ENCODE data around the gene SGSM2.
"Not testable (repeated sequence)": the region's sequence is repeated elsewhere in the genome, so short reads cannot be mapped to it uniquely, and the experiment has no call there.

SGSM2 gene, protein sequence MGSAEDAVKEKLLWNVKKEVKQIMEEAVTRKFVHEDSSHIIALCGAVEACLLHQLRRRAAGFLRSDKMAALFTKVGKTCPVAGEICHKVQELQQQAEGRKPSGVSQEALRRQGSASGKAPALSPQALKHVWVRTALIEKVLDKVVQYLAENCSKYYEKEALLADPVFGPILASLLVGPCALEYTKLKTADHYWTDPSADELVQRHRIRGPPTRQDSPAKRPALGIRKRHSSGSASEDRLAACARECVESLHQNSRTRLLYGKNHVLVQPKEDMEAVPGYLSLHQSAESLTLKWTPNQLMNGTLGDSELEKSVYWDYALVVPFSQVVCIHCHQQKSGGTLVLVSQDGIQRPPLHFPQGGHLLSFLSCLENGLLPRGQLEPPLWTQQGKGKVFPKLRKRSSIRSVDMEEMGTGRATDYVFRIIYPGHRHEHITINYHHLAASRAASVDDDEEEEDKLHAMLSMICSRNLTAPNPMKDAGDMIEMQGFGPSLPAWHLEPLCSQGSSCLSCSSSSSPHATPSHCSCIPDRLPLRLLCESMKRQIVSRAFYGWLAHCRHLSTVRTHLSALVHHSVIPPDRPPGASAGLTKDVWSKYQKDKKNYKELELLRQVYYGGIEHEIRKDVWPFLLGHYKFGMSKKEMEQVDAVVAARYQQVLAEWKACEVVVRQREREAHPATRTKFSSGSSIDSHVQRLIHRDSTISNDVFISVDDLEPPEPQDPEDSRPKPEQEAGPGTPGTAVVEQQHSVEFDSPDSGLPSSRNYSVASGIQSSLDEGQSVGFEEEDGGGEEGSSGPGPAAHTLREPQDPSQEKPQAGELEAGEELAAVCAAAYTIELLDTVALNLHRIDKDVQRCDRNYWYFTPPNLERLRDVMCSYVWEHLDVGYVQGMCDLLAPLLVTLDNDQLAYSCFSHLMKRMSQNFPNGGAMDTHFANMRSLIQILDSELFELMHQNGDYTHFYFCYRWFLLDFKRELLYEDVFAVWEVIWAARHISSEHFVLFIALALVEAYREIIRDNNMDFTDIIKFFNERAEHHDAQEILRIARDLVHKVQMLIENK

GRCh38 chr17:2336852-2337543, at the start of gene SGSM2:
Gene SGSM2 (plus strand): TSS chr17:2337501. CDS start chr17:2337689, 188 bp downstream.
- peak; percentile 1 for DNase-seq

DNA sequence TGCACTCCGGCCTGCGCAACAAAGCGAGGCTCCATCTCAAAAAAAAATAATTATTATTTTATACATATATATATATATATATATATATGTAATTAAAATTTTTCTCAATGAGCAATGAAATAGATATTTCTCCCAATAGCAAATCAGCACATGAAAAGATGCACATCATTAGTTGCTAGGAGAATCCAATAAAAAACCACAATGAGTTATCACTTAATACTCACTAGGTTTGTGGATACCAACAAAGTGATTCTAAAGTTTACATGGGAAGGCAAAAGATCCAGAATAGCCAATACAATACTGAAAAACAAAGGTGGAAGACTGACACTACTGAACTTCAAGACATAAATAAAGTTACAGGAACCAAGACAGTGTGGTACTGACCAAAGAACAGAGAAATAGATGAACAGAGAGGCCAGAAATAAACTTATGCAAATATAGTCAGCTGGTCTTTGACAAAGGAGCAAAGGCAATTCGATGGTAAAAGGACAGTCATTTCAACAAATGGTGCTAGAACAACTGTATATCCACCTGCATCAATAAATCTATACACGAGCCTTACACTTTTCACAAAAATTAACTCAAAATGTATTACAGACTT, 47.3 kb upstream of the SGSM2 start:
- no peak for DNase-seq

DNA sequence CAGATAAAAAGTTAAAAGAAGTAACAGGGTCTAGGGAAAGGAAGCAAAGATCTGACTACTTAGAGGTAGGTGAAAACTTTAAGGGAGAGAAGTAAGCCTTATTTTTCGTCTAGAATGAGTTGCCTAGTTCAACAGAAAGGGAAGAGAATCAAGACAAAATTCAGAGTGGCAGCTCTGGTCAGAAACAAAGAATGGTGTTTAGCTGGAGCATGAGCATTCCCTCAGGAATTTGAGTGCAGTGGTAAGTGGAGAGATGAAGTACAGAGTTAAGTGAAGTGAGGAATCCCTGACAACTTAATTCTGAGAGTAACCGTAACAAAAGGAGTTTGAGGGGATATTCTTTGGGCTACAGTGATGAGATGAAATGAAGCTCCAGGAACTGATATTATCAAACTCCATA, 45.2 kb upstream of the SGSM2 start:
- DNase-seq: no peak

- DNase-seq: no peak
Measured at GRCh38 chr17:2295575-2295974, 41.7 kb upstream of the SGSM2 start.

- no peak for DNase-seq
Measured at GRCh38 chr17:2297023-2297422, 40.3 kb upstream of the SGSM2 start.

GRCh38 chr17:2299136-2299535, 38.2 kb upstream of the SGSM2 start:
- DNase-seq: no peak

DNA sequence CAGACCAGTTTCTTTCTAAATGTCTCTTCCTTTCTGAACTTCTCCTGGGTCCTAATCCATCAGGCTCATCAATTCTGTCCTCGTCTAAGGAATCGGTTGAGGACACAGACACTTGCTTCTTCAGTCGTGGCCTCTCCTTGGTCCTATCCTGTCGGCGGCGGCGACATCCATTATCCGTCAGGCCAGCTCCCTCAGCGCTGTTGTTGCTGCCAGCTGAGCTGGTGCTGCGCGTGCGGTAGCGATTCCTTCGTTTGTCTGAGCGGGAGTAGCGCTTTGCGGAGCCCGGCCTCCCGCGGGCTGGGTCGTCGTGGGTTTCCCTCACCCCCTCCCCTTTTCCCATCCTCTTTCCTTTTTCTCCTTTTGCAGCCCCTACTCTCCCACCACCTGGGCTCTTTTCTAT, 37.5 kb upstream of the SGSM2 start:
- DNase-seq: no peak

- no peak for DNase-seq
Measured at GRCh38 chr17:2302778-2303203, 34.5 kb upstream of the SGSM2 start.

DNA sequence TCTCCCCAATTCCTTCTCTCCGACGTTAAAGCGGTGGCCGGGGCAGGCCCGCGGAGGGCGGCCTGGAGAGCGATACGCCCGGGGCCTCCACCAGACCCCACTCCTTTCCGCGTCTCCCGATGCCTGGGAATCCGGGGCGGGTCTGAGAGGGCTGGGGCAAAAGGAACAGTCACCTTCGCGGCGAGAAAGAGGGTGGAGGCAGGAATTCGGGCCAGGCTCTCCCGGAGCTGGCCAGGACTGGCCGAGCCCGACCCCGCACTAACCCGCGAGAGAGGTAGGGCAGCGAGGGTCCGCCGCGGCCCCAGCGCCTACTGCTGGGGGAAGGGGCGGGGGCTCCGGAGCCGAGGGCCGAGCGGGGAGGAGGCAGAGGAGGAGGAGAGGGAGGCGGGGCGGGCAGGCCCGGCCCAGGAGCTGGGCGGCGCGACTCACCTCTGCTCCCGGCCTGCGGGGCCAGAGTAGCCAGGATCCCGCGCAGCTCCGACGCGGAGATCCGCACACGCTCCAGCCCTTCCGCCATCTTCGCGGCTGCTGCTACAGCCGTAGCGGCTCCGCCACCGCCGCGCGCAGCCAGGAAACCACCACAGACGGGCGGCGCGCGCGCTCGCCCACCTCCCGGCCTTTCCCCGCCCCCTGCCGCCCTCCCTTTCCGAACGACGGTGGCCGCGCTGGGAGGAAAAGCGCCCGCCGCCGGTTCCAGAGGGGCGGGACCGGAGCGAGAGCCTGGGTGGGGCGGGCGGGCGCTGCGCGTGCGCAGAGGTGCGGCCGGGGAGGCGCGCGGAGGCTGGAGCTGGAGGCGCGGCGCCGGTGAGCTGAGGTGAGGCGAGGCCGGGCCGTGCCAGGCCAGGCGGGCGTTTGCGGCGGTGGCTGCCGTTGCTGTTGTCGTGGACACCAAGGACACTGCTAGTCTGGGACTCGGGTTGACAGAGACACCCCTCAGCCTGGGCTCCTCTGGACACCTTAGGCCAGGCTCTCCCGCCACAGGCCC, 33.8 kb upstream of the SGSM2 start, which contains the start of the genes SMG6 and SRR:
Gene SMG6 (minus strand): TSS at position 582 of the 985 bp plus-strand sequence. CDS start 65 bp downstream, at position 517.
Gene SRR (plus strand): TSS at position 747 of the 985 bp plus-strand sequence. CDS start 11,611 bp downstream, outside the sequence.
- peak; percentile 47 for DNase-seq

- no peak for DNase-seq
Measured at GRCh38 chr17:2304931-2305330, 32.4 kb upstream of the SGSM2 start.

DNA sequence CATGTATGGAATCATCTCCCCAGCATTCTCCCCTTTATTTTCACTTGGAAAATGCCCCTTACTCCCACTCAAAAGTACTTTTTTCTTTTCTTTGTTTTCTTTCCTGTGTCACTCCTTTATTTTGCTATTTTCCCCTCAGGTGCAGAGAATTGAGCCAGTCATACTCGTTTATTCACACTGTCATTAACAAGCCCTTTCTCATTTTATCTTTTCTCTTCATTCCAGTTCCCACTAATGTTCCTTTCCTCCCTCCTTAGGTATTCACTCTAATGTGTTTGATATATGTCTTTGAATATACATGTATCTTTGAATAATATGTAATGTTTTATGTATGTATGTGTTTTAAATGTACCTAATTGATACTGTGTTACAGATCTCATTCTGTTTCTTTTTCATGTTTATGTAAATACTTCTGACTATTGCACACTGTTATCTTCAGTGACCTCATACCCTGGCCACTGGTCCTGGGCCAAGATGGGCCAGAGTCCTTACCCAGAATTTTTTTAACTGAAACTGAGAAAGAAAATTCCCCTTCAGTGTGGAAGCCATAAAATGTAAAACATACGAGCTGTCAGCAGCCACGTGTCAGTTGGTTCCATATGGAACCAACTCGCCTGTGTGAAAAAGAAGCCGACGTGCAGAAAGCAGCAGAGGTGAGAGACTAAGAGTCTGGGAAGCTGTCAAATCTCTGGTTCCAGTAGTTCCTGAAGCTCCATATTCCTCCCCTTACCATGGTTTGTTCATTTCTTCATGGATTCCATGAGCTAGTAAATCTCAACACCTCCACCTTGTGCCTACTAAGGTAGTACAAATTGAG, 27.8 kb upstream of the SGSM2 start:
- no peak for DNase-seq

- DNase-seq: no peak
Measured at GRCh38 chr17:2312736-2313135, 24.6 kb upstream of the SGSM2 start.

DNA sequence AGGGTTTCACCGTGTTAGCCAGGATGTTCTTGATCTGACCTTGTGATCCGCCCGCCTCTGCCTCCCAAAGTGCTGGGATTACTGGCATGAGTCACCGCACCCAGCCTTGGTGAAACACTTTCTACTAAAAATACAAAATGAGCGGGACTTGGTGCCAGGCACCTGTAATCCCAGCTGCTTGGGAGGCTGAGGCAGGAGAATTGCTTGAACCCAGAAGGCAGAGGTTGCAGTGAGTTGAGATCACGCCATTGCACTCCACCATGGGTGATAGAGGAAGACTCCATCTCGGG, 20.4 kb upstream of the SGSM2 start:
- DNase-seq: not testable (repeated sequence)

DNA sequence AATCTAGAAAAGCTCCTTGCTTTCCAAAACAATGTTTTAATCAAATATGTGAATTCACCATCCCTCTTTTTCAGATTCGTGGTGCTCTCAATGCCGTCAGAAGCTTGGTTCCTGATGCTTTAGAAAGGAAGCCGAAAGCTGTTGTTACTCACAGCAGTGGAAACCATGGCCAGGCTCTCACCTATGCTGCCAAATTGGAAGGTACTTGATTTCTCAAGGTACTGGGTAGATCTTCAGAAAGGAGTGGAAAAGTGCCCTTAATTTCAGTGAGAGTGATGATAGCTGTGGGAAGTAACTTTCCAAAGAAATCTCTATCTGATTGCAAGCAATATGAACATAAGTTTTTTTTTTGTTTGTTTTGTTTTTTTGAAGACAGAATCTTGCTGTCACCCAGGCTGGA, 19.5 kb upstream of the SGSM2 start:
- no peak for DNase-seq

DNA sequence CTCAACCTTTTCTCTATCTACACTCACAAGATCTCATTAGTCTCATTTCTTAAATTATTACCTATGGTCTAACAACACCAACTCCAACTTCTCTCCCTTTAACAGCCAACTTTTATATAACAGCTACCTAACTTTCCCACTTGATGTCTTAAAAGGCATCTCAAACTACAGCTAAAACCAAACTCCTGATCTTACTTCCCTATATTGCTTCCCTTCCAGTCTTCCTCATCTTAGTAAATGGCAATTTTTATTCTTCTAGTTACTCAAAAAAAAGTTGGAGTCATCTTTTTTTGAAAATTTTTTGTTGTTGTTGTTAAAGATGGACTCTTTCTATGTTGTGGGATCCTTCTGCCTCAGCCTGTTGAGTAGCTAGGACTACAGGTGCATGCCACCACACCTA, 18.2 kb upstream of the SGSM2 start:
- no peak for DNase-seq

DNA sequence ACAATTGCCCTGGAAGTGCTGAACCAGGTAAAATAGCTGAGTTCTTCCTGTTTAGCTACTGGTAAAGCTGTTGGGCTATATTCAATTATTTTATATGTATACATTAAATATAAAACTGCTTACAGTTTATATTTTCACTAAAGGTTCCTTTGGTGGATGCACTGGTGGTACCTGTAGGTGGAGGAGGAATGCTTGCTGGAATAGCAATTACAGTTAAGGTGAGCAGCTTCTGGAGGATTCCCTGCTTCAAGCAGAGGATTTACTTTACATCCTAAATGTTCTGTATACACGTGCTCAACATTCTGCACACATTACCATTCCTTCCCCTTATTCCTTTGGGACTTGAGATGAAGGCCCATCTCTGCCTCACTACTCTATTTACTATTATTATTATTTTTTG, 15.9 kb upstream of the SGSM2 start:
- DNase-seq: no peak

DNA sequence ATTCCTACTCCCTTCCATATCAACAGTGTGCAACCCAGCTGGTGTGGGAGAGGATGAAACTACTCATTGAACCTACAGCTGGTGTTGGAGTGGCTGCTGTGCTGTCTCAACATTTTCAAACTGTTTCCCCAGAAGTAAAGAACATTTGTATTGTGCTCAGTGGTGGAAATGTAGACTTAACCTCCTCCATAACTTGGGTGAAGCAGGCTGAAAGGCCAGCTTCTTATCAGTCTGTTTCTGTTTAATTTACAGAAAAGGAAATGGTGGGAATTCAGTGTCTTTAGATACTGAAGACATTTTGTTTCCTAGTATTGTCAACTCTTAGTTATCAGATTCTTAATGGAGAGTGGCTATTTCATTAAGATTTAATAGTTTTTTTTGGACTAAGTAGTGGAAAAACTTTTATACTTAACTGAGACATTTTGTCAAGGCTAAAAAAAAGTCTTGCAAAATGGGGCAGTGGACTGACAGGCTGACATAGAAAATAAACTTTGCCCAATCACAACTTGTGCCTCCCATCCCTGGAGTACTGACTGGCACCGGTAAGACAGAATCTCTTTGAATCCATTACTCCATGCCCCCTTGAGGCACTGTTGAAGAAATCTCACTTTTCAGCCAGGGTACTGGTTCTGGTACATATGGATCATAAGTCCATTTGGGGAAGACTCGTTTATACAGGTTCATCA, 13.5 kb upstream of the SGSM2 start:
- DNase-seq: no peak

DNA sequence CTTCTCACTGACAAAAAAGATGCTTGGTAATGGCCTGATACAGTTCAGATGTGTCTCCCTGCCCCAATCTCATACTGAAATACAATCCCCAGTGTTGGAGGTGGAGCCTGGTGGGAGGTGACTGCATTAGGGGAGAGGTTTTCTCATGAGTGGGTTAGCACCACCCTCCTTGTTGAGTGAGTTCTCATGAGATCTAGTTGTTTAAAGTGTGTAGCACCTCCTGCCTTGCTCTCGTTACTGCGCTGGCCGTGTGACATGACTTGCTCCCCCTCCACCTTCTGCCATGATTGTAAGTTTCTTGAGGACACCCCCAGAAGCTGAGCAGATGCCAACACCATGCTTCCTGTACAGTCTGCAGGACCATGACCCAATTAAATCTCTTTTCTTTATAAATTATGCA, 6.0 kb upstream of the SGSM2 start:
- no peak for DNase-seq

DNA sequence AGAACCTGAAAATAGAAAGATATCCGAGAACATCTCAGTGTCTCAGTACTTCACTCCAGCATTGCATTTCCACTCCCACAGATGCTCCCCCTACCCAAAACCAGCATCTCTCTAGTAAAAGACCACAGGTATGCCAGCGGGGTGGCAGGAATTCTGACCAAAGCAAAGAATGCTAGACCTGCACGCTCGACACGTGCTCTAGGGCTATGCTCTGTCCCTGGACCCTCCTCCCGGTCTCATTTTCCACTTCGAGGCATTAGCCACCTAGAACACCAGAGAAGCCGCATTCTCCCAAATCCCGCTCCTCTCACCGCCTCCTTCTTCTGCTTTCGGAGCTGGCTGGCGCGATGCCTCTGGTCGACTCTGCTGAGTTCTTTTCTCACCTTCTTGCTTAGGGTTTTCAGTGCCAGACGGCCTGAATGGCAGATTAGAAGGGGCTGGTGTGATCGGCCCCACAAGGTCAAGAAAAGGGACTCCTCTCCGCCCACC, 1.5 kb upstream of the SGSM2 start:
- no peak for DNase-seq
